Subcutaneous adipose tissue (tissue), 4 donors: ENCODE data around the gene KITLG. TPM values are rescaled to one million over a fixed set of nuclear protein-coding genes. Genes with fewer than 3 reads are reported as not detected.

ENCODE experiments used
- total RNA-seq, 4 donors: library from RNA; depleted of rRNA; stranded (reverse); fragments of >200 nt; gene quantifications; one replicate each; pipeline ENCODE4 v1.1.0, GENCODE V29; 2016
- TF ChIP-seq, protein P1 (sequence below): fragments of 450-650 bp; IDR thresholded peaks from one replicate; pipeline ENCODE4 v1.5.1; 2016; ENCODE audit warnings: low read depth, mild to moderate bottlenecking, control low read depth, antibody characterized with exemption, moderate library complexity

Gene KITLG
- total RNA-seq, 4 donors from 2014 or later = 14.1 to 24.7 (median 18.8) TPM

DNA sequence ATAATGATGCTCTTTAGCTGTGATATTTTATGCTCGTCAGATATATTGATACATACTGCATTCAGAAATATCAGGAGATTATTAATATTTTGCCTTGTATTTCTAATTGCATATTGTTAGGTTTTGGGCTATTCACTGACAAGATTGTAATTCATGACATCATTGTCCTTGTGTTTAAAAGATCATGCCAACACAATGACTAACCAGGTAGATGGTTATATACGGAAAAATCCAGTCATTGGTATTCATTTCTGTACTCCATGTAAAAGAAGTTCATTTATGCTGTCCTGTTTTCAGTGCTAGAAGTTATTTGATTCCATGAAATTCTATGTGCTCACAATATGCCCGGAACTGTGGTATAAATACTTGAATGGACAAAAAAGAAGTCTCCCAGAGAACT, 107.5 kb downstream of the KITLG start:
- TF ChIP-seq, protein P1, sequence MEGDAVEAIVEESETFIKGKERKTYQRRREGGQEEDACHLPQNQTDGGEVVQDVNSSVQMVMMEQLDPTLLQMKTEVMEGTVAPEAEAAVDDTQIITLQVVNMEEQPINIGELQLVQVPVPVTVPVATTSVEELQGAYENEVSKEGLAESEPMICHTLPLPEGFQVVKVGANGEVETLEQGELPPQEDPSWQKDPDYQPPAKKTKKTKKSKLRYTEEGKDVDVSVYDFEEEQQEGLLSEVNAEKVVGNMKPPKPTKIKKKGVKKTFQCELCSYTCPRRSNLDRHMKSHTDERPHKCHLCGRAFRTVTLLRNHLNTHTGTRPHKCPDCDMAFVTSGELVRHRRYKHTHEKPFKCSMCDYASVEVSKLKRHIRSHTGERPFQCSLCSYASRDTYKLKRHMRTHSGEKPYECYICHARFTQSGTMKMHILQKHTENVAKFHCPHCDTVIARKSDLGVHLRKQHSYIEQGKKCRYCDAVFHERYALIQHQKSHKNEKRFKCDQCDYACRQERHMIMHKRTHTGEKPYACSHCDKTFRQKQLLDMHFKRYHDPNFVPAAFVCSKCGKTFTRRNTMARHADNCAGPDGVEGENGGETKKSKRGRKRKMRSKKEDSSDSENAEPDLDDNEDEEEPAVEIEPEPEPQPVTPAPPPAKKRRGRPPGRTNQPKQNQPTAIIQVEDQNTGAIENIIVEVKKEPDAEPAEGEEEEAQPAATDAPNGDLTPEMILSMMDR = no peak

DNA sequence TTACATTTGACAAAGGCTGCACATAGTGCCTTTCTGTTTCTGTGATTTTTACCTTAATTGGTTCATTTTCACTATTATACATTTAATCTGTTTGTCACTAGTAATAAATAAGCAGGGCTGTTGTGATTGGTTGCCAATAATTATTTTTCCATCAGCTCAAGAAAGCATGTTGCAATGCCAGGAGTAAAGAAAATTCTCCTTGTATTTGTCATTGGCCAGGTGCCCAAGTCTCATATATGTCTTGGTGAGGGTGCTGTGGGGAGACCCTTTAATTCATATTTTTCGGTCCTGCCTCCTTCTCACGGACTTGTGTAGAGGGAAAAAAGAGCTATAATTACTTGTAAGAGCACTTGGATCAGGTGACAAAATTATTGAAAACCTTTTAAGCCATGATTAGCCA, 108.0 kb downstream of the KITLG start:
- TF ChIP-seq, protein P1 = no peak

DNA sequence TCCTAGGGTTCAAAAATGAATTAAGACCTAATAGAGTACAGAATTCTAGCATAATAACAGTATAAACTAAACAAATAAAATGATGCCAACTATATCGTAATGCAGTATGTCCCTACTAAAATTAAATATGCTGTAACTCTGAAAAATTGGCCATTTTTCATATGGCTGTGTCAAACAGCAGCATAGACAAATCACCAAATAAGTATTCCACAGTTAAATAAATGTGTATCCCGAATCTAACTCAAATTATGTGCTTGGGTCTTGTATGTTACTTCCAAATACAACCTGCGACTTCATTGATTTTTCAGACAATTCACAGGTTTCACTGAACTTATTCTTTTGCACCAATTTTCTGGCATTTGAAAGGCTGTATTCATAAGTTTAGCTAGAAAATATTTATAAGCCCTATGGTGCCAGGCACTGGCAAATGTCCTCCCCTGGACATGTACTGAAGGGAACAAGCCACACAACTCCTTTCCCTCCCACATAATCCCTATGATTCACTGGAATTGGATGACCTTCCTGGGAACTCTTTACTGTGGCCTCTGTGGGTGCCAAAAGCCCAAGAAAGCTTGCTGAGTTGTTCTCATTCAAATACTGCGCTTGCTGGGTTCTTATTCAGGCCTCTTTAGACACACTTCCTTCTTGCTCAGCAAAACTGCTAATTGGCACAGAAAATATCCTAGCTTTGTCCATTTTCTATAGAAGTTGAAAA, 108.8 kb downstream of the KITLG start:
- TF ChIP-seq, protein P1 = no peak

DNA sequence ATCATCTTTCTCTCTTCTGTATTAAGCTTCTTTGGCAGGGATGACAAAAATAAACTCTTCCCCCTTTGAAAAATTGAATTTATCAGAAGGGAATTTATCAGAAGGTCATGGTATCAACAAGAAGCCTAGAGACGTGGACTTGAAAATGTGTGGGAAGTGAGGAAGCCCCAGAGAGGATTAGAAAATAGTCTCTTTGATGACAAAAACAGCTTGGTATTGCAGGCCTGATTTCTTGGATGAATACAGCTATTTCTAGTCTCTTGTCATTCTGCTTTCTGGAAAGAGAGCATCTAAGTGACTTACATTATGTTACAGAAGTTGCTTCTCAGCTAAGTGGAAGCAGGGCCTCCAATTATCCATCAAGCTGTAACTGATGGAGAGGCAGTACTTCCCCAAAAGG, 111.1 kb downstream of the KITLG start:
- TF ChIP-seq, protein P1 = no peak

DNA sequence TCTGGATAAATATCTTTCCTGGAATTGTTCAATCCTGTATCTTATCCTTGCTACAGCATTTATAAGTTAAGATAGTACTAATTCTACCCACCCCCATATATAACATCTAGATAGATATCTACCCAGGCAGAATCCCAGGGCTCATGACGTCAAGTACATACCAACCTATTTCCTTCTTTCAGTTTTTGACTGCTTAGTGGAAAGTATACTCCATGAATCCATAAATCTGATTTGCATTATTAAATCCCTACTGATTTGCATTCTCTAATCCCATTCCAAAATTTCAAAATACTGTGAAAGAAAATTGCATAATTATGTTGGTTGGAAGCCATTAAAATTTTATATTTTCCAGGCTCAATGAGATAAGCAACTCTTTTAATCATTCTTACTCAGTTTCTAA, 111.7 kb downstream of the KITLG start:
- TF ChIP-seq, protein P1 = no peak

DNA sequence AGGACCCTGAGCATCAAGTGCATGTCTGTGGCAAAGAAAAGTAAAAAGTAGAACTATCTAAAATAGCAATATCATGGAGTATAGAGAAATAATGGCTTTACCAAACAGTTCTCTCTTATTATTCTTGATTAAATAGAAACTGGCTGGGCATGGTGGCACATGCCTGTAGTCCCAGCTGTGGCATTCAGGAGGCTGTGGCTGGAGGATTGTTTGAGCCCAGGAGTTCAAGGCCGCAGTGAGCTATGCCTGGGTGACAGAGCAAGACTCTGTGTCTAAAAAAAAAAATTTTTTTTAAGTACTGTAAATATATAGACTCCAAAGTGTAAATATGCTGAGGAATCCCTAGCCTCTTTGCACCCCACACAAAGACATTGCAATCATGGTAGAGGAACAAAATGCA, 121.9 kb downstream of the KITLG start:
- TF ChIP-seq, protein P1 = no peak

DNA sequence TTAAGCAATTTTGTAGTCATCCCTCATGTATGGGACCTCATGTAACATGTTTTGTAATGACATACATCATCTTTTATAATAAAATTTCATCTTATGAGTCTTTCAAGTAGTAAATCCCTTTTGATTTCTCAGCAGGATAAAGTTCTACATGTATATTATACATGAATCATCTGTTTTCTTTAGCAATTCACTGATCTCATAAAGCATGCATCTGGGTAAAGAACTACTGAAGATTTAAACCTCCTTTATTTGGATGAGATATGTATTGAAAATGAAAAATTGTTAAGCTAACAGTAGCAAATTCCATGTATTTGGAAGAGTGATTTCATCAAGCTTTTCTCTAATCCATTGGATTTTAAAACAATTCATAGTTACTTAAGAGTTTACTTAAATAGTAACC, 126.9 kb downstream of the KITLG start:
- TF ChIP-seq, protein P1 = no peak
